ENCODE data around the gene RGMB.

GRCh38 chr5:98783051-98783649 is 9.7 kb downstream of the RGMB start:
- TF ChIP-seq CTCF (IDR thresholded peaks at IDR 0.05): no peak
- no peak for TF ChIP-seq POLR2A (IDR thresholded peaks at IDR 0.05)
